HEK293 (cell line): ENCODE data around the gene MED13L.

Experiments used
- CTCF ChIA-PET: fragments of 350-600 bp; formaldehyde crosslinking; extraction: SDS; loops from one replicate; lab custom pipeline; 2021; ENCODE audit warnings: antibody characterized with exemption; lab: Yijun Ruan, JAX
- POLR2A ChIA-PET: fragments of 300-600 bp; formaldehyde crosslinking; extraction: SDS; loops from one replicate; lab custom pipeline; 2020; ENCODE audit warnings: antibody characterized with exemption, inconsistent platforms; lab: Yijun Ruan, JAX
- H3K27ac ChIP-seq: fragments of 200-500 bp; sonication (Bioruptor generic); 2 replicates; pipeline ENCODE4 v1.5.1; 2014; ENCODE audit warnings: low read depth, low read length, control low read depth, inconsistent platforms; ENCODE audit errors: extremely low read depth
- H3K36me3 ChIP-seq, 2 experiments: fragments of 200-500 bp in 1 of 2; sonication (Bioruptor generic) in 1 of 2; 1 replicate in 1 of 2; 2 replicates in 1 of 2; pipeline ENCODE4 v1.5.1; 2014 to 2017; ENCODE audit warnings: inconsistent platforms in 2 of 2, low read length in 2 of 2; ENCODE audit not compliant: control insufficient read depth in 2 of 2, insufficient read depth in 1 of 2
- H3K4me1 ChIP-seq: fragments of 200-500 bp; sonication (Bioruptor generic); 2 replicates; pipeline ENCODE4 v1.5.1; 2014; ENCODE audit warnings: mild to moderate bottlenecking, low read length, inconsistent platforms; ENCODE audit not compliant: control insufficient read depth, insufficient read depth
- H3K4me3 ChIP-seq: 2 replicates; pipeline ENCODE4 v1.5.1; 2011; ENCODE audit warnings: low read depth, mild to moderate bottlenecking, control low read depth, low read length, moderate library complexity
- H3K9me3 ChIP-seq: fragments of 200-500 bp; sonication (Bioruptor generic); 2 replicates; pipeline ENCODE4 v1.5.1; 2014; ENCODE audit warnings: low read depth, low read length, inconsistent platforms; ENCODE audit not compliant: control insufficient read depth, insufficient read depth
- EGR2 ChIP-seq: fragments of 450-650 bp; formaldehyde crosslinking; IDR thresholded peaks from 2 replicates; pipeline ENCODE4 v1.5.1; 2016; ENCODE audit warnings: low read depth, missing biosample characterization, missing genetic modification characterization
- HOXC10 ChIP-seq: sonication (generic); formaldehyde crosslinking; IDR thresholded peaks from 2 replicates; pipeline ENCODE4 v1.8.1; 2023; ENCODE audit warnings: mild to moderate bottlenecking, missing genetic modification reagents
- INSM2 ChIP-seq: fragments of 450-650 bp; formaldehyde crosslinking; IDR thresholded peaks from 2 replicates; pipeline ENCODE4 v1.5.1; 2016; ENCODE audit warnings: missing biosample characterization, missing genetic modification characterization
- KLF9 ChIP-seq: fragments of 450-650 bp; formaldehyde crosslinking; IDR thresholded peaks from 2 replicates; pipeline ENCODE4 v1.5.1; 2016; ENCODE audit warnings: missing biosample characterization, missing genetic modification characterization, low read depth
- PRDM4 ChIP-seq: fragments of 450-650 bp; formaldehyde crosslinking; IDR thresholded peaks from 2 replicates; pipeline ENCODE4 v1.5.1; 2017; ENCODE audit warnings: missing biosample characterization, missing genetic modification characterization
- PRDM6 ChIP-seq: fragments of 450-650 bp; formaldehyde crosslinking; IDR thresholded peaks from 2 replicates; pipeline ENCODE4 v1.5.1; 2017; ENCODE audit warnings: missing biosample characterization, missing genetic modification characterization
- WT1 ChIP-seq: fragments of 450-650 bp; formaldehyde crosslinking; IDR thresholded peaks from 2 replicates; pipeline ENCODE4 v1.5.1; 2016; ENCODE audit warnings: missing biosample characterization, missing genetic modification characterization
- ZFP37 ChIP-seq: fragments of 450-650 bp; formaldehyde crosslinking; IDR thresholded peaks from 2 replicates; pipeline ENCODE4 v1.5.1; 2016; ENCODE audit warnings: missing biosample characterization, missing genetic modification characterization
- ZNF138 ChIP-seq: fragments of 450-650 bp; formaldehyde crosslinking; IDR thresholded peaks from 2 replicates; pipeline ENCODE4 v1.5.1; 2016; ENCODE audit warnings: missing biosample characterization, missing genetic modification characterization, borderline replicate concordance
- ZNF157 ChIP-seq: fragments of 450-650 bp; formaldehyde crosslinking; IDR thresholded peaks from 2 replicates; pipeline ENCODE4 v1.5.1; 2016; ENCODE audit warnings: missing biosample characterization, missing genetic modification characterization
- ZNF184 ChIP-seq: fragments of 450-650 bp; IDR thresholded peaks from 2 replicates; pipeline ENCODE4 v1.5.1; 2018; ENCODE audit warnings: missing biosample characterization, mild to moderate bottlenecking, missing genetic modification characterization
- ZNF221 ChIP-seq: fragments of 450-650 bp; formaldehyde crosslinking; IDR thresholded peaks from 2 replicates; pipeline ENCODE4 v1.5.1; 2017; ENCODE audit warnings: missing biosample characterization, missing genetic modification characterization, borderline replicate concordance
- ZNF426 ChIP-seq: fragments of 450-650 bp; formaldehyde crosslinking; IDR thresholded peaks from 2 replicates; pipeline ENCODE4 v1.5.1; 2017; ENCODE audit warnings: missing biosample characterization, missing genetic modification characterization, mild to moderate bottlenecking, inconsistent platforms, moderate library complexity
- ZNF449 ChIP-seq: fragments of 450-650 bp; formaldehyde crosslinking; IDR thresholded peaks from 2 replicates; pipeline ENCODE4 v1.5.1; 2017; ENCODE audit warnings: missing biosample characterization, mild to moderate bottlenecking, missing genetic modification characterization, moderate library complexity
- ZNF473 ChIP-seq: fragments of 450-650 bp; formaldehyde crosslinking; IDR thresholded peaks from 2 replicates; pipeline ENCODE4 v1.5.1; 2017; ENCODE audit warnings: missing biosample characterization, missing genetic modification characterization
- ZNF530 ChIP-seq: fragments of 450-650 bp; formaldehyde crosslinking; IDR thresholded peaks from 2 replicates; pipeline ENCODE4 v1.5.1; 2016; ENCODE audit warnings: low read depth, missing biosample characterization, missing genetic modification characterization
- ZNF555 ChIP-seq: fragments of 450-650 bp; formaldehyde crosslinking; conservative IDR thresholded peaks from 2 replicates; pipeline ENCODE4 v1.5.1; 2017; ENCODE audit warnings: missing biosample characterization, mild to moderate bottlenecking, missing genetic modification characterization, inconsistent platforms
- ZNF580 ChIP-seq: fragments of 450-650 bp; formaldehyde crosslinking; IDR thresholded peaks from 2 replicates; pipeline ENCODE4 v1.5.1; 2016; ENCODE audit warnings: missing biosample characterization, missing genetic modification characterization

Gene MED13L

GRCh38 chr12:116039081-116039480 is 238.4 kb downstream of the MED13L start:
- Histone ChIP-seq H3K9me3 (no peaks in the 10 kb centered on the region), H3K27ac (no peak overlapping the region), H3K4me3 (no peak overlapping the region), H3K4me1 (peaks cover 10% of the 10 kb centered on the region; the same call in 1 of the 2 replicates), H3K36me3 (no peaks in the 10 kb centered on the region)
- ChIA-PET CTCF (no interaction called here), POLR2A (interaction anchor here (0.6 kb wide), 1 partner anchor 493 kb away, joined by 7 read pairs; no protein-coding TSS in a partner anchor)
- TF ChIP-seq ZFP37: no peak
- no peak for TF ChIP-seq ZNF449 (tag by site-specific recombination)
- no peak for TF ChIP-seq ZNF473 (tag by site-specific recombination)
- no peak for TF ChIP-seq ZNF426 (tag by site-specific recombination)
- no peak for TF ChIP-seq HOXC10 (CRISPR knock-in tag)
- TF ChIP-seq INSM2: no peak
- no peak for TF ChIP-seq ZNF221 (tag by site-specific recombination)
- no peak for TF ChIP-seq ZNF580 (tag by site-specific recombination)
- no peak for TF ChIP-seq EGR2 (tag by site-specific recombination)
- no peak for TF ChIP-seq ZNF138
- no peak for TF ChIP-seq ZNF555 (tag by site-specific recombination)

GRCh38 chr12:116037941-116038837 is 239.3 kb downstream of the MED13L start:
- ChIA-PET POLR2A (interaction anchor here (0.5 kb wide), 1 partner anchor 120 kb away, joined by 3 read pairs; no protein-coding TSS in a partner anchor), CTCF (interaction anchor here (0.6 kb wide), 1 partner anchor 18 kb away, joined by 3 read pairs; no protein-coding TSS in a partner anchor)
- Histone ChIP-seq H3K4me3 (no peak overlapping the region), H3K9me3 (no peaks in the 10 kb centered on the region), H3K36me3 (no peaks in the 10 kb centered on the region), H3K4me1 (peaks cover 7% of the 10 kb centered on the region; the same call in 1 of the 2 replicates), H3K27ac (no peak overlapping the region)
- no peak for TF ChIP-seq ZNF157 (tag by site-specific recombination)
- no peak for TF ChIP-seq ZNF530 (tag by site-specific recombination)
- no peak for TF ChIP-seq WT1 (tag by site-specific recombination)
- TF ChIP-seq ZNF184: no peak
- no peak for TF ChIP-seq PRDM4 (tag by site-specific recombination)
- no peak for TF ChIP-seq KLF9 (tag by site-specific recombination)
- TF ChIP-seq PRDM6 (tag by site-specific recombination): peak; percentile 40
